CD4-positive, alpha-beta T cell treated with Interferon gamma for 1 hour (primary cell): ENCODE data around the gene TGFA.

Experiments used
- DNase-seq: peaks from one replicate; pipeline ENCODE4 v3.0.0-alpha.2; 2020

TGFA gene

DNA sequence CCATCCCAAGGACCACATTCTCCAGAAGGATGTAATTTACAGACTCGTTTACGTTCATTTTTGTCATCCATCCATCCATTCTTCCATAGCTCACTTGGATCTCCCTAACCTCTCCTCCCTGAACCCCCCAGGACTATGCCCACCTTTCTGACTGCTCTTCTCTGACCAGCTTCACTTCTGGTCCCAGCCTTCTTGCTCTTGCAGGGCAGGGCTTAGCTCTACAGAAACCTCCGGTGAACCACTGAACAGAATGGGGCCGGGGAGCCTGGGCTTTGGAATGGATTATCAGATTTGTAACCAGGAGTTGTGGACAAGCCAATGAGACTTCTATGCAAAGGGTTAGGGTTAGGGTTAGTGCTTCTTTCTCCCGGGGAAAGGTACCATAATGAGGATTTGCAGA is 95.0 kb downstream of the TGFA start:
- DNase-seq = no peak

DNA sequence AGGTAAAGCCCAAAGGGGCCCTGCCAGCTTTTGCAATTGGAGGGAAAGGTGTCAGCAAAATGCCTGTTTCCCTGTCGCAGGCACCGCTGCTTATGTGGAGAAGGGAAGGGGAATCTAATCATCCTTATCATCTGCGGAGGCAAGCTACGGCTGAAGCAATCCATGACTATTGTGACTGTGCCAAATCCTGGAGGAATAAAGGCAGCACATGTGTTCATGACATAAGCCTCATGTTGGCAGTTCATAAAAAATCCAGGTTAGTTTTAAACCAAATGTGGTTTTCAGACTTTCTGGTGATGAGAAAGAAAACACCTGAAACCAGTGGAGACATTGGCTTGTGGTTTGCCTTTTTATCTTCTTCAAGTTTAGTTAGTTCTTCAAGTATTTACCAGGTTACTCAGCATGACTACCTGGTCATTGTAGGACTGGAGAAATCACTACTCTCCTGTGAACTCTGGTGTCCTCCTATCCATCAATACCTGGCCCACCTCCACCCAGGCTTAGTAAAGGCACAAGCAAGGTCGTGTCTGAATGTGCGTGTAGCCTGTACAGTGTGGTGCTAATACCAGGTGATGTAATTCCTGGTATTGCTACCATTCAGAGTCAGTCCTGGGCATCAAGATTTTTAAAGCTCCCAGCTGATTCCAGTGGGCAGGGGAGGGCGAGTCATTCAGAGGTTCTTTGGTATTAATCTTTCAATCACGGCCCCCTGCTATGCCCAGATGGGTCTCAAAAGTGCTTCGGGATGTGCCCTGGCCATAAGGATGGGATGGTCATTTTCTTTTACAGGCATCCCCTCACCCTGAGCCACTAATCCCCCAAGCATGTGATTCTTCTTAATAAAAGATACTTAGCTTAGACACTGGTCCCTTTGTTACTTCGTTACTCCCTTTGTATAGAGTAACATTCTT is 96.8 kb downstream of the TGFA start:
- no peak for DNase-seq

DNA sequence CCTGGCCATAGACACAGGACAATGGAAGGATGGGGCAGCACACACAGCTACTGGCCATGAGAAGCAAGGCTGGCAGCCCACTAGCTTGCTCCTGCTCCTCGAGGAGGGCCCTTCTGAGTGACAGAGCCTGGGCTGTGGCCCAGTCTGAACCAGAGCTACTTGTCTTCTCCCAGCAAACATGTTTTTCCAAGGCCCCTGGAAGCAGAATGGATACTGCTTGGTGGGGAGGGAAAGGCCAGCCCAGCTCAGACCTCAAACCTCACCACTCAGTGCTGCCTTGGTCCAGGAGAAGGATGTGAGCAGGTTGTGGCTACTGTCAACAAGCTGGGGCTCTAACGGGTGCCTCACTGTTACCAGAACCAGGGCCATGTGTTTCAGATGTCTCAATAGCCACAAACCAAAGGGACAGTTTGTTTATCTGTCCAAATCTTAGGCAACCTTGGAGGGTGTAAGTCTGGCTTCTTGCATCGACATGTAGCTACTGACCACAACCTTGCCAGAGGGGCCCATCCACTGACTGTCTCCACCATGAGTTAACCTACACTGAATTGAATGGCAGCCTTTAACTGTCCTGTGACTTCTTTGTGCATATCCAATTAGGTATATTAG is 98.6 kb downstream of the TGFA start:
- no peak for DNase-seq

DNA sequence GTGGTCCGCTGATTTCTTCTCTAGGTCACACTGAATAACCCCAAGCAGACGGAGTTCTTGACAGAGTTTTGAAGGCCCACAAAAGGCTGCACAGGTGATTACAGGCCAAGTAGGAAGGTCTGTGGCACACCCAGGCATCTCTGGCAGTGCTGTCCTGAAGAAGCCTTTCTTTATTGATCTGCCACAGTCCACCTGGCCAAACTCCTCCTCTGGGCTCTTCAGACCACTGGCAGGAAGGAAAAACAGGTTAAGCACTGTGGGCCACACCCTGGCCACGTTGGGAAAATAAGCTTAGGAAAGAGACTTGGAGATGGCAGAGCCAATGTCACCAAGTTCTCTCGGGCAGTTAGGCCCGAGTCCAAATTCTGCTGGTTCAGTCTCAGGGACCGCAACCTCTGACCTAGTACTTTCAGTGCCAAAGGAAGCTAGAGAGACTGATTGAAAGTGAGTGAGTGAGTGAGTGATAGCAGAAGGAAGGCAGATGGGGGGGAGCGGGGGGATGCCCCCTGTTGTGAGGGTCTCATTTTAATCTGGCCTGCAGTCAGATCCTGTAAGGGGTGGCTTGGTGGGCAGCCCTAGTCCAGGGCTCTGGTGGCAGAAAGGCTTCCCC is 102.9 kb downstream of the TGFA start:
- DNase-seq = no peak

DNA sequence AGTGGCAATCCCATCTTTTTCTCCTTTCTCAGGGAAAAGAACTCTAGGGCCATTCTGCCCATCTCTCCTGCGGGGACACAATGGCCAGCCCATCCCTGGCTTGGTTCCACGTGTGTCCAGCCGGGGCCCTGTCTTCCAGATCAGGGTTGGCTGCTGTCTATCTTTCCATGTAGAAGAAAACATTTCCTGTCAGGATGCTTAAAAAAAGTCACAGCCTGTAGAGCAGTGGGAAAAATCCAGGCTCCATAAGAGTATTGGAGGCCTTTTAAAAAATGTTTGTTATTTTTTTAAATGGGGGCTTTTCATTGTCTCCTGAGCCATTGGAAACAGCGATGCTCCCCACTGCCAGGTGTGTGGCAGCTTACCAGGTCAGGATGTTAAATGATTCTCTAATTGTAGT is 105.6 kb downstream of the TGFA start:
- DNase-seq = no peak

DNA sequence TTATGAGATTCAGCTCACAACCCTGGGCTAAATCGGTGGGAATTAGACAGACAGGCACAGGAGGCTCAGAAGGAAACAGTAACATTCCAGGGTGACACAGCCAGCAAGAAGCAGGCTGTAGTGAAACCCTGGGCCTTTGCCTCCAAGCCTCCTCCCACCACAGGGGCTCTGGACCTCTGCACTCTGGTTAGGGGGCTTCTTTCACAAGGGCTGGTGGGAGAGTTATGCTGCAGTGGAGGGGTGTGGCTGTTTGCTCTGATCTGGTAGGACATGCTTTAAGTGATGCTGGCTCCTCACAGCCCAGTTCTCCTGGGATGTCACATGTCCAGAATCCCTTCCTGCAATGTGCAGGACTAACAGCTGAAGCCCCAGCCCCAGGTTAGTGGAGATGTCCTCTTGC is 109.9 kb downstream of the TGFA start:
- DNase-seq = no peak

DNA sequence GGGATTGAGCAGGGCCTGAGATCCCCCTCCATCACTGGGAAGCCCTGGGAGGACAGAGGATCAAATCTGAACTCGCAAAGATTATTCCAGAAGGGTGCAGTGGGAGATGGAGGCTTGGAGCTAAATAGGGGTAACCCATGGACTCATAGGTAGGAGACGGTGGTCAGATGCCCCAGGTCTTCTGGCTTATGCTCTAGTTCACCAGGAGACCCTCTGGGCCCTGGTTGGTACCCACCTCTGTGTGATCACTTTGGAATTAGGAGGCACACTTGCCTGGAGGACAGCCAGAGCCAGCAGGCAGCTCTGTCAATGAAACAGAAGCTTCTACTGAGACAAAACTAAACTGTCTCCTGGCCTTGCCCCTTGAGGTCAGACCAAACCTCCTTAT is 110.6 kb downstream of the TGFA start:
- no peak for DNase-seq

DNA sequence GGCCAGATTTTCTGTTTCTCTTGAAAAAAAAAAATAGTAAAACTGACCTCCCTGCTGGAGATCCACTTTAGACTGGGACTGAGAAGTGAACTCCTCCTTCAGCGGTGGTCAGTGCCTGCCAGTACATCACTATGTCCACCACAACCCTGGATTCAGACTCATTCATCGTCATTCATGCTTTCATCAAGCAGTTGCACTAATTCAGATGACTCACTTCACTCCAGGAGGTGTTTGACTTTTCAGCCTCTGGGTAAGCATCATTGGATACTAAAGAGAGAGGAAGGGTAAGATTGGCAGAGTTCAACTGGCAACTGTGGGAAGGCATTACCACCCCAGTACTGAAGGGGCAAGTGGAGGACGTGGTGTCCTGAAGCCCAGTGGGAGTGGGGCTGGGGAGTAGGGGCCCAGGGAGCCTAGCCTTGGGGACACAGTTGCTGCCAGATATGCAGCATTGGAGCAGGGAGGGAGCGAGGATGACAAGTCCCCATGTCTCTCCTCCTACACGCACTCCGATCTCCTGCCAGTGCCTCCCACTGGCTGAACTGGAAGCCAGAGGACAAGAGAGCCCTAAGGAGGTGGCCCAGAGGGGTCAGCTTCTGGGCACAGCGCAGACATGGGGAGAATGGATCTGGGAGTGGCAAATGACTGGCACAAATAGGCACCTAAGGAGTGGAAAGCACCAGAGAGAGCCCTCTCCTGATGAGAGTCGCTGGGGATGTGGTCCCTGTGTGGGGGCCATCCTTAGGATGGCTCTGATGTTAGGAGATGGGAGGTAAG is 111.1 kb downstream of the TGFA start:
- DNase-seq = no peak

DNA sequence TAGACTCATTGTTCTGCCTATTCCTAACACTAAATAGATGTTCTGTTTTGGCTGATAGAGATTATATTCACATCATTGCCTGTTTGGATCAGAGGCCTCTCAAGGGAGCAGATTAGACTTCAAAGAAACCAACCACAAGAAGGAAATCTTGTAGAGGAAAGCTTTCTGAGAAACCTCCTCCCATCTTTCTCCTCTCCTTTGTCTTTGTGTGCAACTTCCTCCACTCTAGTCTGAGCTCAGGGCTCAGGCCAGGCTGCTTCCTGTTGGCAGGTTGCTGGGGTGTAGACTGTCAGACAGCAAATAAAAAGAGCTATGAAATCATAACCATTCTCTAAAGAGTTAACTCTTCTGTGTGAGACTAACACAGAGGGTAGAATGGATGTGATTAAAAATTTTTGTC is 113.0 kb downstream of the TGFA start:
- peak; percentile 38 for DNase-seq

DNA sequence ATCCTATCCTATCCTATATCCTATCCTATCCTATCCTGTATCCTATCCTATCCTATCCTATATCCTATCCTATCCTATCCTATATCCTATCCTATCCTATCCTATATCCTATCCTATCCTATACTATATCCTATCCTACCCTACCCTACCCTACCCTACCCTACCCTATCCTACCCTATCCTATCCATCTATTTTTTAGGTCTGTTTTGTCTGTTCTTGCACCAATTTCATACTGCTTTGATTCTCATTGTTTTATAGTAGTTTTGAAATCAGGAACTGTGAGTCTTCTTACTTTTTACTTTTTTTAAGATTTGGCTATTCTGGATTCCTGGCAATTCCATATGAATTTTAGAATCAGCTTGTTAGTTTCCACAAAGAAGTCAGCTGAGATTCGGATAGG is 118.5 kb downstream of the TGFA start:
- no peak for DNase-seq

DNA sequence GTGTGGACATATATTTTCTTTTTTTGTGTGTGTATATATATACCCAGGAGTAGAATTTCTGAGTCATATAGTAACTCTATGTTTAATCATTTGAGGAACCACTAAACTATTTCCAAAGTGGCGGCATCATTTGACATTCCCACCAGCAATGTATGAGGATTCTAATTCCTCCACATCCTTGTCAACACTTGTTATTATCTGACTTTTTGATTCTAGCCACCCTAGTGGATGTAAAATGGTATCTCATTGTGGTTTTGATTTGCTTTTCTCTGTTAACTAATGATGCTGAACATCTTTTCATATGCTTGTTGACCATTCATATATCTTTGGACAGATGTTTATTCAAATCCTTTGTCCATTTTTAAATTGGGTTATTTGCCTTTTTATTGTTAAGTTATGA is 120.3 kb downstream of the TGFA start:
- DNase-seq = no peak

DNA sequence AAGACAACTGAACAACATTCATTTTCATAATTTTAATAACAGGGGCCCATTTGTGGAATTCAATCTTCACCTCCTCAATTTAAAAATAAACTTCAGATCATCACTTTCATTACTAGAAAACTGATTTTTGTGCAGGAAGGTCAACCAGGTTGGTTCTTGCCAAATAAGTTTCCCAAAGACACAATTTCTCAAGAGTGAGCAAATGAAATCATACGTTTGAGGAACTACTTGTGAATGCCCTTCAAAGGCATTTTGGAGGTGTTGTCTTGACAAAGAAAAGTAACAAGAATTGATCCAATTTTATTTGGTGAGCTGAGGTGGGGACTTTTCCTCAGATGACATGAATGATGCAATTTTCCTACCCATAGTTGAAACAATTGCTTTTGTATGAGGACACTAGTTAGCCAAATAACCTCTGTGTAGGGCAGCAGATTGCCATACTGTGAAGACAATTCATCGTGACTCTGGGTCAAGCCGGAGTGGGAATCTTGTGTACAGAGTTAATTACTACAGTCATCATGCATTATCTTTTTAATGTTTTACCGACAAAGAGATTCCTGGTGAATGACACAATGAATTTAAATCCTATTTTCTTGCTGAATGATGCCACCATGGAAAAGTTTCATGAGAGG is 121.8 kb downstream of the TGFA start:
- DNase-seq = no peak

DNA sequence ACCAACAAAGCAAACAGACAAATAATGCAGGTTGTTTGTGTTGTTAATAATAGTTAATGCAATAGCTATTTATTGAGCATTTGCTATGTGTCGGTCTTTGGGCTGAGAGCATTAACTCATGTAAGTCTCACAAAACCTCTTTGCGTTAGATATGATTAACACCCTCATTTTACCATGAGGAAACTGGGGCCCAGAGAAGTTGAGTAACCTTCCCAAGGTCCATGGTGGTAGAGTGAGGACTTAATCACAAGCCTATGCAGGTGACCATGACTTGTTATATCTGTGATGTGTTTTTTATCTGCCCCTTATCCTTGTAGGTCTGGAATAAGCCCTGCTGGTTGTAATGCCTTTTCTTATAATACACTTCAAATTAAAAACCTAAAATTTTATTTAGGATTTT is 127.3 kb downstream of the TGFA start:
- DNase-seq = no peak

DNA sequence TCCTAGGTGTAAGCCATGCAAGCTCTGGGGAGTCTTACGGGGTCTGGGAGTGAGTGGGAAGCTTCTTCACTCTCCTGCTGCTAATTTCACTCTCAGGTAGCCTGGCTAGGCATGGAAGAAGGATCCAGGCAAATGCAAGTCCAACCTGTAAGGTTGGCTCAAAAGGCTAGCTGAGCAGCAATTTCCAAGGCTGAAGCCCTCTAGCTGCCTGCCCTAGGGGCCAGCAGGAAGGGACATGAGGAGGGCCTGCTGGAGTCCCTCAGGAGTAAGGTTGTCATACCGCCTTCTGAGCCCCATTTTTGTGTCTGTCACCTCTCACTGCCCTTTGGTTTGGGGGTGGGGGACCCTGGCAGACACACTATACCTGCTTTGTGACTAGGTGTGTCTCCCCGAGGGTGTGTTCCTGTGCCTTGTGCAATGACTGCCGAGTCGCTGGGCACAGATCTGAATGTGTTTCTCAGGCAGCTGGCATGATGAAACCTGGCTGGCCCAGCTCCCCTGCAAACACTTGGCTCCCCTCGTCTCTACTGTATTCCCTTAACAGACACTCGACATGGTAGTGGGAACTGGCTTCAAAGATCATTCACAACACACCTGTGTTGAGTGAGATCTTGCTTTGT is 127.8 kb downstream of the TGFA start:
- no peak for DNase-seq

DNA sequence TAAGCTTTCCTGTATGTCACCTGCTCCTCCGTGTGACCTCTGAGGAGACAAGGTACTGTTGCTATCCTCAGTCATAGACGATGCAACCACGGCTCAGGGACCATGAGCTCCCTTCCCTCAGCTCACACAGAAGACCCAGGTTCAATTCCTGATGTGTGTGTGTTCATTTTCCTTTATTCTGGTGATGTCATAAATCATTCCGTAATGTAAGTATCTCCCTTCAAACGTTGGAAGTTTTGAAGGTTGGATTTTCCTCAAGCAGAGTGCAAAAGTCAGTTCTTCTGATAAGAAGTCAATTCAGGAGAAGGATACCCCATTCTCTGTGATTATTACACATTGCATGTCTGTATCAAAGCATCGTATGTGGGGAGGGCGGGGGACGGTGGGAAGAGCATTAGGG is 132.9 kb downstream of the TGFA start:
- no peak for DNase-seq

DNA sequence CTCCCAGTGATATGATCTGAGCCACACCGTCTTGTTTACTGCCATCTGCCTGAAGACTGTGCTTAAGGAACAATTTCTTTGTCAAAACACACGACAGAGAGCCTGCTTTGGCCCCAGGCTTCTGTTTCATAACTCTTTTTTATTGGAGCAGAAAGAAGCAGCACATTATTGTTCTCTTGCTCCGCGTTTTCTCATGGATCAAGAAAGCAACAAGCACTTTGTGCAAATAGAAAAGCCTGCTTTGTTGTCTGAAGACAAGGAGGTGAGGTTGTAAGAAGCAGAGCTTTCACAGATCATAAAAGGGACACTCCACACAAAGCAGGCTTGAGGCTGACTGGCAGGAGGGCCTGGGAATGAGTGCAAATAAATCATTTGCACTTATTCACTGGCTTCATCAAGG is 133.5 kb downstream of the TGFA start:
- DNase-seq = no peak

DNA sequence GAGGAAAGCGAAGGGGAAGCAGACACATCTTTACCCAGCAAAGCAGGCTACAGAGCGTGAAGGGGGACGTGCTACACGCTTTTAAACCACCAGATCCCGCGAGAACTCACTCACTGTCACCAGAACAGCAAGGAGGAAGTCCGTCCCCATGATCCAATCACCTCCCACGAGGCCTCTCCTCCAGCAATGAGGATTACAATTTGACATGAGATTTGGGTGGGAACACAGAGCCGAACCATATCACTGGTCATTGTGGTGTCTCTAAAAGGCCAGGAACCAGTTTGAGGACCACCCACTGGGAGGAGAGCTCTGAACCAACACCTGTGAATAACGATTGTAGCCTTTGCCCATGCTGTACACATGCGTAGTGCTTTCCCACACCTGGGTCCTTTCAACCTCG is 135.1 kb downstream of the TGFA start:
- DNase-seq = no peak

DNA sequence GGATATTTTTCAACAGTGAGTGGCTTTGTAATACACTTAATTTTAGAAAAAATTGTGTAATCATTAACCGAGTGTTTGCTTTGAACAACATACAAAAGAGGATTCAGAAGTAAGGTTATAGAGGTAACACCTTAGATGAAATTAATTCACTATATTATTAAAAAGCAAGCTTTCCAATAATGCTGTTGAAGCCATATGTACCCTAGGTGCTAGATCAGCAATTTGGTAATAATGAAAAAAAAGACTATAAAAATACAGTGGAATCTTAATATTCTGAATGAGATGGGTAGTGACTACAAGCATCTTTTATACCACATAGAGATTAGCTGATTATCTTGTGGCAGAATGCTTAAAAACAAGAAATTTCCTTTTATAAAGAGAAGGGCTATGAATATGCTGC is 136.6 kb downstream of the TGFA start:
- no peak for DNase-seq

DNA sequence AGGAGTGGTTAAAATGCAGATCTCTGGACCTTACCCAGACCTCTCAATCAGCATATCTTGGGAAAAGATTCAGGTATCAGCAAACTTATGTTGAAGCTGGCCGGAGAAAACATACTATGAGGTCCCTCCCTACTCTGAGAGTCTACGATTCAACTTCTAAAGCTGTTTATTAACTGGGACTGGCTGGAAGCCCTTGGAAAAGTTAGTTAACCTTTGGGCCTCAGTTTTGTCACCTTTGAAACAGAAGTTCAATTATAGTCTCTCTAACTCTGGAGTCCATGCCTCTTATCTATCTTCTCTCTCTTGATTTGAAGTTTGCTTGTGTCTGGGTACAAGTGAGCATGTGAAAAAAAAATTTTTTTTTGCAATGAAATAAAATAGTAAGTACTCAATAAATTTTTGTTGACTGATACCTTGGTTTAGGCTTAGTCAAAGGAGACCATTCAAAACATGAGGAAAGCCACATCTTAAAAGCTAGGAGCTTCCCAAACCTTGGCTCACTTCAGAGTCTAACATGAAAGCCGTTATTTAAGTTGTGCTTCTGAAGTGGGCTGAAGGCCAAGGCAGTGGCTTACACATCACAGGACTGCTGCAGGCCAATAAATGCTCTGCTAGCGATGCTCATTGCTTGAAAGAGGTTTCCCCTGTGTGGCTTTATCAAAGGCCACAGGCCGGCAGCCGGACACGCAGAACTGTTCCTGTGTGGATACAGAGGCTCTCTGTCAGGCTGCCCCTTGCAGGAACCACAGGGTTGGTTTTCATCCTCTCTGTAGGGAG is 141.1 kb downstream of the TGFA start:
- no peak for DNase-seq

DNA sequence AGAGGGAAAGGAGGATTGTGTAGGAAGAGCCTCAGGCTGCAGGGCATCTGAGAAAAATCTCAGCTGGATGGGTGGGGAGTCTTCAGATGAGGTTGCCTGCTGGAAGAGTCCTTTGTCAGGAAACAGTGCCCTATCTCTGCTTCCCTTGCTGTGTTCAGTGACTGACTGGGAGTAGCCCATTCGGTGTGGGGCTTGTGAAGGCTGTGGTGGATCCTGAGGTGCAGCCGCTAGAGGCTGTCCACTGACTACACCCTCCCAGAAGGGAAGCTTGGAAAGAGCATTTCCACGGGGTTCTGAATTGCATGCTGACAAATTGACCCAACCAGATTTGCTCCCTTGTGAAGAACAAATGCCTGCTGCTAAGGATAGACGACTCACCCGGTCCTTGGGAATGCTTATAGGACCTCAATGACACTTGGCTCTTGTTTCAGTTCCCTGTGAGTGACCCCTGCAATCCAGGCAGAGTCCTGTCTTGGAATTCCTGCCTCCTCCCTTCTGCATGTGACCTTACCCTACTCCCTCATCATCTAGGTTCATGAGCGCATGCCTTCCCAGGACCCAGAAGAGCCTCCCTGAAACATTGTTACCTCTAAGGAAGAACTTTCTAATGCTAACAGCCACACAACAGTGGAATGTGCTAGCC is 142.0 kb downstream of the TGFA start:
- no peak for DNase-seq
